Measurements from ENCODE around the gene PDIA5.

- TF ChIP-seq POLR2AphosphoS5 (IDR thresholded peaks at IDR 0.05; ENCODE audit: borderline replicate concordance, low read depth, low read length) (no peak), EZH2 (IDR thresholded peaks at IDR 0.05) (no peak), FOXP2 (optimal IDR thresholded peaks at IDR 0.05; ENCODE audit: control extremely low read depth, extremely low read length, insufficient read depth) (no peak)
Measured at GRCh38 chr3:123110282-123110975, 43.6 kb downstream of the PDIA5 start.

All from SK-N-MC (cell line).